HG03135 (cell line): ENCODE measurements around the gene DAND5.

ENCODE experiments used
- ATAC-seq: cut with Tn5 transposase; IDR thresholded peaks from one replicate; pipeline ENCODE4 v1.9.1; 2021; ENCODE audit warnings: mild to moderate bottlenecking, moderate library complexity; ENCODE audit not compliant: unreplicated experiment

Gene DAND5

DNA sequence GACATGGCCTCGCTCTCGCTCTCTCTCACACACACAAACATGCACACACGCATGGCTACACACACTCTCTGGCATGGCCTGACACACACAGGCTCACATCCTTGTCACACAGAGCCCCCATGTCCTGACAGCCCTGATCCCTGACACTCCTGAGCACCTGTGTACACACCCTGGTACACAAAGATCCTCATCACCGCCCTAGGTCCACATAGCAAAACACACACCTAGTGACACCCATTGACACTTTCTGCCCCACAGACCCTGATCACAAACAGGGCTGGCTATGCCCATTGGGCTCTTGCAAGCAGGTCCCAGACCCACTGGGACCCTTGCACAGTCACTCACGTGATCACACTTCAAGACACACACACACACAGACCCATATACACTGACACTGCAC is 21.9 kb downstream of the DAND5 start:
- ATAC-seq, result no peak

DNA sequence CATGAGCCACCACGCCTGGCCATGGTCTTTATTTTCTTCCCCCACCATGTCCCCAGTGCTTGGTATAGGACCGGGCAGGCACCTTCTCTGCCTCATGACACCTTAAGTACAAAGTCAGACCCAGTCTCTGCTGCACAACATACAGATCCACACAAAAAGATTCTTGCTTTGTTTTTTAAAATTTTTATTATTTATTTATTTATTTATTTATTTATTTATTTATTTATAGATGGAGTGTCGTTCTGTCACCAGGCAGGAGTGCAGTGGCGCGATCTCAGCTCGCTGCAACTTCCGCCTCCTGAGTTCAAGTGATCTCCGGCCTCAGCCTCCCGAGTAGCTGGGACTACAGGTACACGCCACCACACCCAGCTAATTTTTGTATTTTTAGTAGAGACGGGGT is 23.4 kb downstream of the DAND5 start:
- no peak for ATAC-seq

DNA sequence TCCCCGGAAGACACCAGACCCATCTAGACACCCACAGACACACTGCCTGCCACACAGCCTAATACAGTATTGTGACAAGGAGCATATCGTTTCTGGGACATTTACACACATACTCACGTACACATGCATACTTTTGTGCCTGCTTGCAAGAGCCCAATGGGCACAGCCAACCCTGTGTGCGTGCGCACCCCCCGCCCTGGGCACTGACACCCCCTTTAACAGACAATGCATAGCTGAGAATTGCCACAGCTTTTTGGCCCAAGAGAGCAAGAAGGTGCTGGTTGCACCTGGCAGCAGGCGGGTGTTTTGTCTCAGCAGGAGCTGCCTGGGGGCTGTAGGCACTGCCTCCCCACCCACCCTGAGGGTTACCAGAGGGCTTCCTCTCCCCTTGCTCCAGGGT is 24.2 kb downstream of the DAND5 start:
- no peak for ATAC-seq

DNA sequence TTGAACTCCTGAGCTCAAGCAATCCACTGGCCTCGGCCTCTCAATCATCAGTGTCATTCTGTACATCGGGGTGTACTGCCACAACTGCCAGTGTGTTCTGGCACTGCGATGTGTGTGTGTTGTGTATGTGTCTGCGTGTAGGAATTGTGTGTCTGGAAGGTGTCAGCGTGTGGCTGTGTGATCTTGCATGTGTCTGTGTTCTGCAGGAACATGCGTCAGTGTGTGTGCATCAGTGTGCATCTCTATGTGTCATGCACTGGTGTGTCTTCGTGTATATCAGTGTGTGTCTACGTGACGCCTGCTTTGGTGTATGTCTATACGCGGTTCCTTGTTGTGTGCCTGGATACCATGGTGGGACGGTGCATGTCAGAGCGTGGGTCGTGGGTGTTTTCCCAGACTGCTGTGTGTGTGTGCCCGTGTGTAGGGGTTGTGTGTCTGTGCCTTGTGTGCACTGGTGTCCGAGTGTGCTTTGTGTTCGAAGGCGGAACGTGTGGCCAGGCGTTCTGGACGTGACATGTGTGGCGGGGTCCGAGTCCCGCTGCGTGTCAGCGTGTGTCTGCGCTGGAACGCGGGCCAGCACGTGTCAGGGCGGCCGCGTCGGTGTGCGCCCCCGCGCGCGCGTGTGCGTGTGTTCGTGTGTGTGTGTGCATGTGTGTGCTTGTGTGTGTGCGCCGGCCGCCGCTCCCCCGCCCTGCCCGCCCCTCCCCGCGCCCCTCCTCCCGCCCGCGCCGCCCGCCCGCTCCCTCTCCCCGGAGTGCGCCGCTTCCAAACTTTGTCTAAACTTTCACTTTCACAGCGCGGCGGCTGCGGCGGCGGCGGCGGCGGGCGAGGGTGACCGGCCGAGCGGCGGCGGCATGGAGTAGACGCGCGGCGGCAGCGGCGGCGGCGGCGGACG is 25.6 kb downstream of the DAND5 start, which contains the start of gene NFIX:
Gene NFIX, plus strand, starts transcription at position 775 of the 895 bp plus-strand sequence. CDS start 363 bp downstream, outside the sequence.
- ATAC-seq, result no peak

DNA sequence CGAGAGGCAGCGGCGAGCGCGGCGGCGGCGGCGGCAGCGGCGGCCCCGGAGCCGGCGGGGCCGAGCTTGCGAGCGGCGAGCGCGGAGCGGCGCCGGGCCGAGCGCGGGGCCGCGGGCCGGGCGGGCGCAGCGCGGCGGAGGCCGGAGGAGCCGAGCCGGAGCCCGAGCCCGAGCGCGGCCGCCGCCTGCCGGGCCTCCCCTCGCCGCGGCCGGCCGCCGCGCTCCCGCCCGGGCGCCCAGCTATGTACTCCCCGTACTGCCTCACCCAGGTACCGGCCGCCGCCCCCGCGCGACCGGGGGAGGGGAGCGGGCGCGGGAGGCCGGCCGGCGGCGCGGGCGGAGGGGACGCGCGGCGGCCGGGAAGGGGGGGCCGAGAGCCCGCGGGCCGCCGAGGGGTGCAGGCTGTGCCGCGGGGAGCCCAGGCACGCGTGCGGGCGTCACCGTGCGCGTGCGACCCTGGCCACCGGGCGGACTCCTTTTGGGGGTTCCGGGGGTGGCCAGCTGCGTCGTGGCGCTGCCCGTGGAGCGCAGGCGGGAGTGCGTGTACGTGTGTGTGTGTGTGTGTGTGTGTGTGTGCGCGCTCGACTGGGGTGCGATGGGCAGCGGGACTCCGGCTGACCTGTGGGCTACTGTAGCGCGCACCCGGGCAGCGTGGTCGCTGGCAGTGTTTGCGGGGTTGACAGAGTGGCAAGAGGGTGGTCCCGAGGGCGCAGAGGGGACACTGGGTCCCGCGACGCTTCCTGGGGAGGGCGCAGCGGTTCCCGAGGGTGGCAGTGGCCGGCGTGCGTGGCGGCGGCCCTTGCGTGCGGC is 26.4 kb downstream of the DAND5 start:
- no peak for ATAC-seq

DNA sequence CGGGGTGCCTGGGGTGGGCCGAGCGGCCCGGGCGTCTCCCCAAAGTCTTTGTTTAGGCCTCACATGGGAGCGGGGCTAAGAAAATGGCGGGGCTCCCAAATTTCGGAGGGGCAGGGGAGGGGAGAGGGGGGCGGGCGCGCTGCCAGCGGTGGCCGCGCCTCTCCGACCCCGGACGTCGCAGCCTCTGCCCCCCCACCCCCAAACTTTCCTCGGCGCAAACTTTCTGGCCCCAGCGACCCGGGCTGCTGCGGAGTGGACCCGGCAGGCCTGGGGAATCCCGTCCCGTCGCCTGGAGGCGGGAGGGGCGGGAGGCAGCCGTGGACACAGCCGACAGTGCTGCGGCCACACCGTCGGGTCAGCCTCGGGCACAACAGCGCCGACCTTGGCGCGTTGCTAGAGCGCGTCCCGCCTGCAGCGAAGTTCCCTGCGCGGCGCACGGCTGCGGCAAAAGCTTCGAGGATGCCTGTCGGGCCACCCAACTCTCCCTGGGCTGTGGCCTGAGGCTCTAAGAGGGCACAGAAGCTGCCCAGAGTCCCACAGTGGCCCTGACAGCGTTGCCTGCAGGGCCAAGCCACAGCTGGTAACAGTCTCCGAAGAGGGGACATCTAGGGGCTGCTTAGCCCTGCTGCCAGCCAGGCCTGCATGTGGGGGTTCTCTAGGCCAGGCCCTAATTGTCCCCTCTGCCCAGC is 27.2 kb downstream of the DAND5 start:
- ATAC-seq, result no peak

DNA sequence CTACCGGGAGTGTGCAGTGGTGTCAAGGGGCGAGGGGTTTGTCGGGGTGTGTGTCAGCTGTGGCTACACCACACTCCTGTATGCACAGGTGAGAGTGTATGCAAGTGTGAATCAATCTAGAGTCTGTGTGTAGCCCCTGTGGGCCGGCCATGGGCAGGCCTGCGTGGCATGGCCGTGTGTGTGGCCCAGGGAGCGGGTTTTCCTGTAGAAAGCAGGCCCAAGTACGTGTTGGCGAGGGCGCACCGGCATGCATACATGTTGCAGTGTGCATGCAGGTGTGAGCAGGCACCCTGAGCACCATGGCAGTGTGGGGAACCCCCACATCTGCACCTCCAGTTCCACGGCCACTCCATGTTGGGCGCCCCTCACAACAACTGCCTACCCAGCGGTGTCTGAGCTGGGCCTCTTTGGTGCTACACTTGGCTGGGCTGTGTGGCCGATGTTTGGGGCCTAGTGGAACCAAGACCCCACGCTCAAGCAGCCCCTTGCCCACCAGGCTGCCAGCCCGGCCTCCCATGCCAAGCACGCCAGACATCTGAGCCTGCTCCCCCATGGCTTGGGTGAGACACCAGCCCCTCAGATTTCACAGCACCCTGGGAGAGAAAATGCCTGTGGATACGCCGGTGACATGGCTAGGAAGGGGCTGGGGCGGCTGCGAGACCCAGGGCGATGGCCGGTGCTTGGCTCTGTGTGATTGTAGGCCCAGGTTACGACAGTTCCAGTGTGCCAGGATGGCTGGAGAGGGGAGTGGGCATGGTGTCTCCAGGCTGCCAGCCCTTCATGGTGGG is 28.0 kb downstream of the DAND5 start:
- no peak for ATAC-seq

DNA sequence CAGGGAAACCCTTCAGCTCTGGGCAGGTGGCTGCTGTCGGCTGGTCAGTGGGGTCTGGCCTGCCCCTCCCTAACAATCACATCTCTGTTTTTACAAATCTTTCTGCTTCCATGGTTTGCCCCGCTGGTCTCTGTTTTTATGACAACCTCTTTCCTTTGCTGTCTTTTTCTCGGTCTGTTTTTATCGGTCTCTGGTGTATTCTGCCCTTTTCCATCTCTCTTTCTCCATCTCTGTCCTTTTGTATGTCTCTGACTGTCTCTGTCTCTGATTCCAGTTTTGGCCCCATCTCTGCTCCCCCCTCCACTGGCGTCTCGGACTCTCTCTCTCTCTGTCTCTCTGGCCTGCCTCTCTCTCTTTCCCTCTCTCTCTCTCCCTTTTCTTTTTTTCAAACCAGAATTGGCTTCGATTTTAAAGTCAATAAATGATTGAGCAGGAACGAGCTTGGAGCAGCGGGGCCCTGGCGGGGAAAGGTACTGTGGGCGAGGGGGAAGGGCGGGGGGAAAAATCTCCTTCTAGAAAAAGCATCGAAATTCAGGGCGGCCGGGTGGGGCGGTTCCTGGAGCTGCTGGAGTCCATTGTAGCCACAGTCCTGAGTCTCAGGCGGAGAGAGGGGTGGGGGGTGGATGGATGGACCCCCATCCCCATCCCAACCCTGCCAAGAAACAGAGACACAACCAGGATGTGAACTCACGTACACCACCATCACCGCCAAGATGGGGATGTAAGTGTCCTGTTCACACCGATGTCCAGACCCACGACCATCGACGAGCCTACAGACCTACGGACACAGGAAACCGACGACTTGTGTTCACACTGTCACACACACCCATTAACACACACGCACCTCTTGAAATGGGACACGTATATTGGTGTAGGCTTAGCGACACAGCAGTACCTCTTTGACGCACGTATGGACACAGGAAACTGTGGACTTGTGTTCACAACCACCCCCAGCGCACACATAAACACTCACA is 28.9 kb downstream of the DAND5 start:
- ATAC-seq, result no peak

DNA sequence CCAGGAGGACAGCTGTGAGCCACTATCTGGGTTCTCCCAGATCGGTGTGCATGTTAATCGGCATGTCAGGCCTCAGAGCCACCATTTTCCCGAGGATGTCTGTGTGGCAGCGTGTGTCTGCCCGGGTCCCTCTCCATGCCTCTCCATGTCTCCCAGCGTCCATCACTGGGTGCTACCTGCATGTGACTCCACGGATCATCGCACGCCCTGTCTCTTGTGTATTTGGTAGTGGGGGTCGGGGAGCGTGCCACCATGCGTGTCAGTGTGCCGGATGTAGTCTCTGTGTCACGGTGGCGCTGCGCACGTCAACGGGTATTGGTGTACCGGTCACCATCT is 31.8 kb downstream of the DAND5 start:
- no peak for ATAC-seq

DNA sequence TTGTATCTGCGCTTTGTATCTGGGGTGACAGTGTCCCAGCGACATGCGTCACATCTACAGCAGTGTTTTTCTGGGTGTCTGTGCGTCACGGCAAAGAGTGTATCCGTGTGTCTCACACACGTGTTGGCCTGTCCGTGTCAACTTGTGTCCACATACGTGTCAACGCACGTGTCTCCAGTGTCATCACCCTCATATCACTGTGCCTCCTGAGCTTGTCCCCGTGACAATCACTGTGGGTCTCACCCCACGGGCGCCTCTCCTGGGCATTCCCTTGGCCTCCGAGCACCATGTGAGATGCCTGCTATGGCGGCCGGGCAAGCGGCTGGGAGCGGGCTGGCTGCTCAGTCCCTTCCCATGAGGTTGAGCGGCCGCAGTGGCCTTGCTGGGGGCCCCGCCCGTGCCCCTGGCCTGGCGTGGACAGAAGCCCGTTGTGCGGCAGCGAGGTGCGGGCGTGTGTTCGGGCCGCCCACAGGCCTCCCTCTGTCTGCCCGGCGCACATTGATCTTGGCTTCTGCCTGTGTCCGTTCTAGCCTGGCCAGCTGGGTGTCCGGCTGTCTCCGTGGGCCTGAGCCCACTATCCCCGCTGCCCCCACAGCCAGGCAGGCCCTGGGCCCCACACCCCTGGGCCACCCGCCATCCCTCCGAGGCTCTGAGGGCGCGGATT is 32.3 kb downstream of the DAND5 start:
- ATAC-seq, result no peak

DNA sequence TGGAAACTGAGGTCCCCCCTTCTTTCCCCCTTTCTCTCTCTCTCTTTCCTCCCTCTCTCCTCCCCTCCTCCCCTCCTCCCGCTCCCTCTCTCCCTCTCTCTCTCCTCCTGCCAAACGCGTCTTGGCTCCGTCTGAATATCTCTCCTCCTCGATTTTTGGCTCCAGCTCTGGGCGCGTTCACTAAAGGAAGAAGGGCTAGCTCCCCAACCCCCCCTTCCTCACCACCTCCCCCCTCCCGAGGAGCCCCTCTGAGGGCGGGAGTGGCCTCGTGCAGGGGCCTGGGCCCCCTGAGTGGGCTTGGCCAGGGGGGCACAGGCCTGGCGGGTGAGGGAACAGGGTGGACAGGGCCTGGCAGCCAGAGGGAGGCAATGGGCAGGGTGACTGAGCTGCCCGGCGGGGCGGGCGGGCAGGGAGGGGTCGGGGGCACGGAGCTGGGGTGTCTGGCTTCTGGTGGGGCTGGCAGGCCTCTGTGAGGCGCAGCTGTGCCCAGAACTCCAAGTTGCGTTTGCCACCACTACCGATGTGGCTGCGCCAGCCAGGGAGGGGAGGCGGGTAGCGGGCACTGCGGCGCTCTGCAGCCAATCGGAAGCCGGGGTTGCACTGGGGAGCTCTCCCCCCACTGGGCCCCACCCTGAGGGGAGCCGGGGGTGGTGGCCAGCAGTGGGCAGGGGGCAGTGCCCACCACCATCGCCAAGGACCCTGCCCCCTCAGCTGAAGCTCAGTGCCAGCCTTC is 33.0 kb downstream of the DAND5 start:
- ATAC-seq, result no peak

DNA sequence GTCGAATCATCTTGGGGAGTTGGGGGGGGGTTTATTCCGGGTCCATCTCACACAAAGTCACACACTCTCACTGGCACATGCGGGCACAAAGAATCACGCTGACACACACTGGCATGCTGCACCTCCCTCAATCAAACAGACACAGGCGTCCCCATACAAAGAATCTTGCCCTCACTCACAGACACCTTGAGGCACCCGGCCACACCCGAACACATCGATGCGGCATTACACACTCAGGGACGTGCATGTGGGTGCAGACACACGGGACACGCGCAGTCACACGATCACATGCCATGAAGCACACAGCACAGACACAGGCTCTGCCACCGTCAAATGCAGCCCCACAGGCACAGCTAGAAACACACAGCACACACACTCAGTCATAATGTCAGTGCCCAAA is 33.7 kb downstream of the DAND5 start:
- ATAC-seq, result no peak

DNA sequence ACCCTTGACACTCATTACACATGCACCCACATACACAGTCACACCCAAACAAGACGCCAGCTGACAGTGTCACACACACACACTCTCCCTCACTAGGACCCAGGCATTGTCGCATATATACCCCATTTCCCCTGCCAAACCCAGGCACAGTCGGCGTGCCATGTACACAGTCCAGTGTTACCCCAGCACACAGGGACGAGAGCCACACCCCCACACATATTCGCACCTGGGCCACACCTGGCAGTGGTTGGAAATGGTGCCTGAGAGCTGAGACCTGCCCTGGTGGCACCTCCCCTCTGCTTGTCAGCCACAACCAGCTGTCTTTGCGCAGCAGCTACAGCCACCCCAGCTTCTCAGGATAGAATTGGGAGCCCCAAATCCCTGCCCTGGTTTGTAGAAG is 34.9 kb downstream of the DAND5 start:
- no peak for ATAC-seq

DNA sequence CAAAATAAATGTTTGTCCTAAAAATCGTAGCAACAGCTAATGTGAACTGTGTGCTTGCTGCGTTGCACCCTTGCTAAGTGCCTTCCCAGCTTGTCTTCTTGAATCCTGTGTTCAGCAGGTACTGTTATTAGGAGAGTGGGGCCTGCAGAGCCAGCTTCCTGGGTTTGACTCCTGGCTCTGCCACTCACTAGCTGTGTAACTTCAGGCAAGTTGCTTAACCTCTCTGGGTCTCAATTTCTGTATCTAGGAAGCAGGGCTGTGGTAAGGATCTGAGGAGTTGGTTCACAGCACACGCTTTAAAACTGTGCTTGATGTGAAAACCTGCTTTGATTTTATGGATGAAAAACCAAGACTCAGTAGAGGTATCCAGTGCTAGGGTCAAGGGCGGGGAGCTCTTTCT is 35.9 kb downstream of the DAND5 start:
- no peak for ATAC-seq

DNA sequence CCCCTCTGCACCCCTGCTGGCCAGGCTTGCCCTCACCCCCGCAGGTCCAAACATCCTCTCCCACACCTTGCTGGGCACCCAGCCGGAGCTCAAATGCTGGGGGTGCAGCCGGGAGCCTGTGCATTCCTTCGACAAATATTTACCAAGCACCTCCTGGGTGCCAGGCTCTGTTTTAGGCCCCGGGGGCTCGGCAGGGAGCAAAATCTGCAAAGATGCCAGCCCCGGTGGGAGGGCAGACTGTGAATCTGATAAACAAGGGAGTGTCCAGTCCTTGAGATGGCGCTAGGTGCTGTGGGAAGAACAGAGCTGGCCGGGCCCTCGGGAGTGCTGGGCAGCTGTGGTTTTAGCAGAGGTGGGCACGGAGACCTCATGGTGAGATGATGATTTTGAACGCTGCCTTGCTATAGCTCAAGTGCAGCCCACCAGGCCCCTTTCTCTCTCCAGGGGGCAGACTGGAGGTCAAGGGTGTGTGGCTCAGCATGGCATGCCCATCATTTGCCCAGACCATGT is 36.5 kb downstream of the DAND5 start:
- no peak for ATAC-seq

DNA sequence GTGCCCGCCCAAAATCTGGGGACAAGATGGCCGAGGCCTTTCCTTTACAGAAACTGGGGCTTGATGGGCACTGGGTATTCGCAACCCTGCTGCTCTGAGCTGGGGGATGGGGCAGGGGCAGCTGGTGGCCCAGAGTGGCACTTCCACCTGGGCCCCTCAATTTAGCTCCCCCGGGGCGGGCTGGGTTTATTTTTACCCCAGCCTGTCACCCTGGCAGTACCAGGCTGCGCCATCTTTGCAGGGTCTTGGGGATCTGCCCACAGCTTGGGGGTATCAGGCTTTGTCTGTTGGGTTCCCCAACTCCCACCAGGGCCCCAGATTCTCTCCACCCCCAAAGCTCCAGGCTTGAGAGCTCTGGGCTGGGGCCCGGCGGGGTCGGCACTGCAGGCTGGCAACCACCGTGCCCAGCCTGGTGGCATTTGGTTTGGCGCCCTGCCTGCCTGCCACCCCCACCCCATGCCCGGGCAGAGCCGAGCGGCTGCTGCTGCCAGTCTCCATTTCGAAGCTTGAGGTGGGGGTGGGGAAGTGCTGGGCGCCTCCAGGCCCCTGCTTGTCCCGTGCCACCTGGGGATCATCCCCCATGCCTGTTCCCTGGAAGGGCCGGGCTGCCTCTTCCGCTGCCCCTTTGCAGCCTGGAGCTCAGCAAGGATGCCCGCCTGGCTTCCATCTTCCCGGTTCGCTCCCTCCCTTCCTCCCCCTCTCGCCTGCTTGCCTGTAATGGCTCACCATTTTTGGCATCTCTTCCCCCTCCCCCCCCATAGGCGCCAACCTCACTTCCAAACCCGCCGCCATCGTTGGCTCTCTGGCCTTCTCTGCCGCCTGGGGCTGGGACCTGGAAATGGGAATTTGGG is 37.3 kb downstream of the DAND5 start:
- no peak for ATAC-seq
